Measurements from ENCODE around the gene SHANK1.

The SHANK1 gene

DNA sequence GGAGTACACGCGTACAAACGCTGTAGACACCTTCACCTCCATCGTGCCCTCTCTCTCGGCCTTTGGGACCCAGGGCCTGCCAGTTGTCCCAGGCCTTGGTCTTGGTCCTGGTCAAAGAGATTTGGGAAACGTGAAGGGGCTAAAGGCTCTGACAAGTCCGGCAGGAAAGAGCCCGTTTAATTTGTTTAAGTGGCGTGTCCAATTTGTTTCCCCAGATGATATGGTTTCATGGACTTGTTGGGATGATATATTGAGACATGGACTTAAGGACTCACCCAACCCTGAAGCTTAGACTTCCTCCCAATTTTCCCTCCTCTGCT, 6.3 kb upstream of the SHANK1 start:
- DNase-seq: no peak

DNA sequence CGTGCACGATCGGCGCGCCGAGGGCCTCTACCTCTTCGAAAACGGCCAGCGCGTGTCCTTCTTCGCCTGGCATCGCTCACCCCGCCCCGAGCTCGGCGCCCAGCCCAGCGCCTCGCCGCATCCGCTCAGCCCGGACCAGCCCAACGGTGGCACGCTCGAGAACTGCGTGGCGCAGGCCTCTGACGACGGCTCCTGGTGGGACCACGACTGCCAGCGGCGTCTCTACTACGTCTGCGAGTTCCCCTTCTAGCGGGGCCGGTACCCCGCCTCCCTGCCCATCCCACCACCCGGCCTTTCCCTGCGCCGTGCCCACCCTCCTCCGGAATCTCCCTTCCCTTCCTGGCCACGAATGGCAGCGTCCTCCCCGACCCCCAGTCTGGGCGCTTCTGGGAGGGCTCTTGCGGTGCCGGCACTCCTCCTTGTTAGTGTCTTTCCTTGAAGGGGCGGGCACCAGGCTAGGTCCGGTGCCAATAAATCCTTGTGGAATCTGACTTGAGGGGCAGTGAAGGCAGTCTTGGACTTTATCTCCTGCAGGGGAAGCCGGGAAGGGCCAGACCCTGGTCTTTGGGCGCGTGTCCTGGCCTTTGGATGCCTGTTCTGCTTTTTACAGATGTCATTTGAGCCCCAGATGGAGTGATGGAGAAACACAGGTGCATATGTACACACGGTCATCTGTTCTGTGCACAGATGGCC, 5.8 kb upstream of the SHANK1 start:
- no peak for DNase-seq

DNA sequence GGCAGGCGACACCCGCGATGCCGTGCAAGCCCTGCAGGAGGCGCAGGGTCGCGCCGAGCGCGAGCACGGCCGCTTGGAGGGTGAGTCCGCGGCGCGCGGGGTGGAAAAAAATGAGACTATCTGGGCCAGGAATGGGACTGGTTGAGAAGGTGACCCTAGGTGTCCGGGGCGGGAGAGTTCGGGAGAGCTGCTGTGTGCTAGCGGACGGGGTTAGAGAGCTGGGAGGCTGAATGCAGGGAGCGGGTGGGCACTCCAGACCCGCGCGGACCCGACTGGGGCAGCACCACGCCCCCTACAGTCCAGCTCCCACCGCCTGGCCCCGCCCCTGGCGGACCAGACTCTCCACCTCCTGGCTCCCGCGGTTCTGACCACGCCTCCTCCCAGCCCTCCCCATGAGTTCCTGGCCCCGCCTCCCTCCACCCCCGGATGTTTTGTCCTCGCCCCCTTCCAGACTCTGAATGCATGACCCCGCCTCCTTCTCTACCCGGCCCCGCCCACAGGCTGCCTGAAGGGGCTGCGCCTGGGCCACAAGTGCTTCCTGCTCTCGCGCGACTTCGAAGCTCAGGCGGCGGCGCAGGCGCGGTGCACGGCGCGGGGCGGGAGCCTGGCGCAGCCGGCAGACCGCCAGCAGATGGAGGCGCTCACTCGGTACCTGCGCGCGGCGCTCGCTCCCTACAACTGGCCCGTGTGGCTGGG, 5.1 kb upstream of the SHANK1 start:
- peak; percentile 97 to 98 for DNase-seq

DNA sequence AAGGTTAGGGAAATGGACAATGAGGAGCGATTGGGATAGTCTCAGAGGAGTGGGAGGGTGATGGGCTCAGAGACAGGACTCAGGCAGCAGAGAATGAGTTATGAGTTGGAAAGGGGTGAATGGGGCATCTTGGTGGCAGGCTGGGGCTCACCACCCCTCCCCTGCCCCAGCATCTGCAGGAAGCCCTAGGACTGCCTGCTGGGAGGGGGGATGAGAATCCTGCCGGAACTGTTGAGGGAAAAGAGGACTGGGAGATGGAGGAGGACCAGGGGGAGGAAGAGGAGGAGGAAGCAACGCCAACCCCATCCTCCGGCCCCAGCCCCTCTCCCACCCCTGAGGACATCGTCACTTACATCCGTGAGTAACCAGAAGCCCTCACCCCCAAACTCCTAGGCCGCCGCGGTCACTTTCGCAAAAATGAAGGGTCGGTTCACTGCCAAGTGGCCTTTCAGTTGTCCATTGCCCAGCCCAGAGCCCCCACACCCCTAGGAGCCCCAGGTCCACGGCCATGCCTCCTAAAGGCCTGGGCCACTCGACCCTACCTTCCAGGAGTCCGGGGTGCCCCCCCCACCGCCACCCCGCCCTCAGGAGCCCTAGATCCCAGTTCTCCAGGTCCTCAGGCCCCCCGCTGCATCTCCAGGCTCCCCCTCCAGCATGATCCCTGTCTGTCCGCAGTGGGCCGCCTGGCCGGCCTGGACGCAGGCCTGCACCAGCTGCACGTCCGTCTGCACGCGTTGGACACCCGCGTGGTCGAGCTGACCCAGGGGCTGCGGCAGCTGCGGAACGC, 4.3 kb upstream of the SHANK1 start:
- DNase-seq: no peak

DNA sequence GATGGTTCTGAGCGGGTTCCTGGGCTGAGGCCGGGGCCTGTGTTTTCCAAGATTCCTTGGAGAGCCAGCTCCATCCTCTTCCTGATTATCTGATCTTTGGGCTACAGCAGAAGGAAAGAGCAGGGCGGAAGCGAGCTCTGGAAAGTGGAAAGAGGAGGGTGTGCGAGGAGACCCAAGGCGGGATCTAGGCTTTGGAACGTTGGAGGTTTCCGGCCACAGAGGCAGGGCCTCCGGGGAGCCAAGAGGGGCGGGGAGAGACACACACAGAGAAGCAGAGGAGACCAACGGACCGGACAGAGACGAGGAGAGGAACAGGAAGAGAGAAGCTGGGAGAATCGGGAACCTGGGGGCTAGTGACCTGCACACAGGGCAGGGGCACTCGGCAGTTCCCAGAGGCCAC, 3.5 kb upstream of the SHANK1 start, which contains the start of gene CLEC11A:
TSS of gene CLEC11A (plus strand) at position 296 of the 400 bp plus-strand sequence. CDS start 162 bp downstream, outside the sequence.
- DNase-seq: peak; percentile 13 to 21

DNA sequence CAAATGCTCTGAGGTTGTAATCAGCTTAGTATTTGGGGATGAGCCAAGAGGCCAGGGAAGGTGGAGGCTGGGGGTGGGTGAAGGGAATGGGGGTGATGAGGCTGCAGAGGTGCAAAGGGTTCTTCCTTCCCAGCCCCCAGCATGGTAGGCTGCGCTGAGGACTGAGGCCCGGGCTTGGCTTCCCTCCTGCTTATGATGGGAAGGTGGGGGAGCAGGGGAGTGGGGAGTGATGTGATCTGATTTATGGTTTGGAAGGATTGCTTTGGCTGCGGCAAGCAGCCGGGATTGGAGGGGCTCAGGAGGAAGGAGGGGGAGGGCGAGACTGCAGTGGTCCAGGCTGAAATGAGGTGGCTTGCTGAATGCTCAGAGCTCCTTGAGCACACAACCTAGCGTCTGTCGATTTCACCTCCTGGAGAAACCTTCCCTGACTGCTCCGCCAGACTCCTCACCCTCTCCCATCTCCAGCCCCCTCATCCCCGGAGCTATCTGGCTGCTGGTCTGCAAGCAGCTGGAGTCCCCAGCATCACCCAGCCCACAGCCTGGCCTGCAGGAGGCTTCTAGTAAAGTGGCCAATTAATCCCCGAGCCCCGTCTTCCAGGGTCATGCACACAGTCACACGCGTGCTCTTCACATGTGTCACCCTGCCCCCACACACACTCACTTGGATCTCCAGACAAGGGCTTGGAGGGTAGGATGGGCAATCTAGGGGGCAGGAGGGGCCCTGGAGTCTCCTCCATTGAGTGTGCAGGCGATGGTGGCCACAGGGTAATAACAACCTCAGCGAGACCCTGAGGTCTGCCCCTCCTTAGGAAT, 2.8 kb upstream of the SHANK1 start:
- DNase-seq: no peak

DNA sequence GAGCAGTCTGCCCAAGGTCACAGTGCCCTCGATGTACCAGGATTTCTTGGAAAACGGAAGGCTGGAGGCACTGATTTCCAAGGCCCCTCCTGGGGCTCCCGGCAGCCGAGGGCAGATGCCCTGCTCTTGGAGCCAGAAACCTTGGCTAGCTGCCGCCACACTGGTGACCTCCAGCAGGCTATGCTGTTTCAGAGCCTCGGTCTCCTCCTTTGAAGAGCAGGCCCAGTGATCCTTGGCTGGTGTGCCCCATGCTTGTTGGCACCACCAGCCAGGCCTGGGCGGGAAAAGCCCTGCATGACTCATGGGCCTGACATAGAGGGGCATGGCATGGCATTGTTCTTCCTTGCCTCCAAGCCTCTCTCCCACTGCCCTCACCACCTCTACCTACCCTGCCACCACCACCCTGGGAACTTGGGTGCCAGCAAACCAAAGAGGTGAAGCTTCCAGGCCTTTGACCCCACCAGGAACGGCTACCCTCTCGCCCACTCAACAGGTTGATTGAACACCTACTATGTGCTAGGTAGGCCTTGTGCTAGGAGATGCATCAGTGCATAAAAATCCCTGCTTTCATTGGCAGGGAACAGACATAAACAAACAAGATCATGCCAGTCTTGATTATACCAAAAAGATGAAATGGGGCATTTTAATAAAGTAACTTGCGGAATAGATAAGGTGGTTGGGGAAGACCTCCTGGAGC, 2.0 kb upstream of the SHANK1 start:
- DNase-seq: no peak

DNA sequence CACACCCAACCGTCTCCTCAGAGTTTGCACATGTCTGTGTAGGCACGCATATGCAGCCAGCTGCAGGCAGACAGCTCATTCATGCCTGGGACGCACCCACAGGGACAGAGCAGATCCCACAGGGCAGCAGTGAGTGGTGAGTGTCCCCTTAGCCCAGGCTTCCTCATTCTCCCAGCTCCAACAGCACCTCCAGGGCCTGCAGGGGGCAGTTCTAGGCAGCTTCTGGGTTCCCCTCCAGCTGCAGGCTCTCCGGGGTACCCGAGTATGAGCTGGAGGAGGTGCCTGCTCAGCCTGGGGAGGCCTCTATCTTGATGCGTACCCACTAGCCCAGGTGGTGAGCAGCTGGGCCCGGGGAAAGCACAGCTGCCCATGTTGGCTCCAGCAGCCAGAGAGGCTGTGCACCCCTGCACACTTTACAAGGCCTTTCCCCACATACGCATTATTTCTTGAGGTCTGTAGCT, 1.3 kb upstream of the SHANK1 start:
- DNase-seq: peak; percentile 8 to 26

DNA sequence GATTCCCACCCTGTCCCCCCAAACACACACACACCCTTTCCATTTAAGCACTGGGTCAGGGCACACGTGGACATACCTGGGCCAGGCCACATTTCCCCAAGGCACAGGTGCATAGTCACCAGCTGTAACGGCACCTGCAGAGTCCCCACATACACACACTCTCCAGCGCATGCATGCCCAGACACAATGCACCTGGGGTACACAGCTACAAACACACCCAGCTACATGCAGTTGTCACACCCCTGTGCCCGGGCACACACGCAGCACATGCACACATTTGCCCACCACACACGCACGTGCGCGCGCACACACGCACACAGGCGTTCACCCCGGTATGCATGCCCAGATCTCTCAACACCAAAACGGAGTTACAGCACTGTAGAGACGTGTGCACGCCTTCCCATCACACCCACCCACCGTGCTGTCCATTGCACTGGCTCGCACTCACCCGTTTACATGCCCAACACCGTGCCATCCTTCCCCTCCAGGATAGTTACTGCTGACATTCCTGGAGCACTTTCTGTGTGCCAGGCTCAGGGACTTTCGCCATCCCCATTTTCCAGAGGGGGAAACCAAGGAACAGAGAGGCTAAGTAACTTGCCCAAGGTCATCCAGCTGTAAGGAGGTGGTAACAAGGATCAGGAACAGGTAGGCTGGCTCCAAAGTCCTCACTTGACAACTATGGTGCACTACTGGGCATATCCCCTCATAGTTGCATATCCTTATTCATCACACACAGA, 749 bp upstream of the SHANK1 start:
- no peak for DNase-seq

DNA sequence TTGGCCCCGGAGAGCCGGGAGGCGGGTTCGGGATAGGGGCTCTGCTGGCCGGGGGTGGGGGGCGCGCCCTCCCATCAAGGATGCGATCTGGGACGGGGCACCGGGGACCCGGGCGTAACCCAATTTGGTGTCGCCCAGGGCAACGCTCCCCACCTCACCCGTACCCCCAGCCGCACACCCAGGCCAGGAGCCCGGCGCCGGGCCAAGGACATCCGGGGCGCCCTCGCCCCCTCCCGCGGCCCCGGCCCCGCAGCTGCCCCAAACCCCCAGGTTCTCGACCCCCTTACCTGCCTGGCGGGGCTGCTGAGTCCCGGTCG, 525 bp downstream of the SHANK1 start:
- DNase-seq: no peak

DNA sequence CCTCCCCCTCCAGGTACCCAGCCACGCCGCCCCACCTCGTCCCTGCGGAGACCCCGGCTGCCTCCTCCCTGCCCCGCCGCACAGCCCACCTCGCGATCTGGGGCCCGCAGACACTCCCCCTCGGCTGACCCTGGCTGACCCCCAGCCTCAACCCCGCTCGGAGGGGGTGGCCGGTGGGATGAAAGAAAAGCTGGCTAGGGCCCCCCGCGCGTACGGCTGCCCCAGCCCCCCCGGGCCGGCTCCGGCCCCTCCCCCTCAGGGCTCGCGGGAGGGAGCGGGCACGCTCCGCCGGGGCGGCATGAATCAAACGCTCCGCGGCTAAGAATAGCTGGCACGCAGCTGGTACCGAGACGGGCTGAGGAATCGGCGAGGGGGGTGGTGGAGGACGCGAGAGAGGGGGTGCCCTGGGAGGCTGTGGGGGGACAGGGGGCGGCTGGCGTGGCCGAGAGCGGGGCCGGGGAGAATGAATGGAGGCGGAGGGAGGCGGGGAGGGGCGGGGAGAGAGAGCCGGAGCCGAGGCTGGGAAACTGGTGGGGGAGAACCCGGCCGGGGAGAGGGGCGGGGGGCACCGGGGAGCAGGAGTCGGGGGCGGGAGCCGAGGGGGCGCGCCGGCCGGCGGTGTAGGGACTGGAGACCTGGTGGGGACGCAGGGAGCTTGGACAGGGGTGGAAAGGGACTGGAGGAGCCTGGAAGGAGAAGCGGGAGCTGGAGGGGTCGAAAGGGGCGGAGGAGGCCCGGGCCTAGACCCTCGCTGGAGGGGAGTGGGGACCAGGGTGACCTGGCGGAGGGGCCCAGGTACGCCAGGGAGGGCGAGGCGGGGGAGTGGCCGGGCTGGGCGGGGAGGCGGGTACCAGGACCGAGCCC, 1.1 kb downstream of the SHANK1 start:
- DNase-seq: no peak

DNA sequence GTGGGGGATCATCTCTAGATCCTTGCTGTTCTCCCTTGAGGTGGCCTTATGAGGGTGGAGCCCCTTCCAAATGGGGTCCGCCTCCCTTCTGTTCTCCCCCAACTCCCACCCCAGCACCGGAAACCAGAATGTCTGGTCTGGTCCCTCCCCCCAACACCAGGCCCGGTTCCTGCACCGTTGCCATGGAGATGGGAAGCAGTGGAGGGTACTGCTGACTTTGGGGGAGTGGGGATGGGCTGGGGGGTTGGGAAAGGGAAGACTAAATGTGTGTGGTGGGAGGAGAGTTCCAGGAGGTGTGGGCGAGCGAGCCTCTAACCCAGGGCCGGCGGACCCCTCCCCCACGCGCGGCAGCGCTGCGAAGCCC, 1.7 kb downstream of the SHANK1 start:
- no peak for DNase-seq

DNA sequence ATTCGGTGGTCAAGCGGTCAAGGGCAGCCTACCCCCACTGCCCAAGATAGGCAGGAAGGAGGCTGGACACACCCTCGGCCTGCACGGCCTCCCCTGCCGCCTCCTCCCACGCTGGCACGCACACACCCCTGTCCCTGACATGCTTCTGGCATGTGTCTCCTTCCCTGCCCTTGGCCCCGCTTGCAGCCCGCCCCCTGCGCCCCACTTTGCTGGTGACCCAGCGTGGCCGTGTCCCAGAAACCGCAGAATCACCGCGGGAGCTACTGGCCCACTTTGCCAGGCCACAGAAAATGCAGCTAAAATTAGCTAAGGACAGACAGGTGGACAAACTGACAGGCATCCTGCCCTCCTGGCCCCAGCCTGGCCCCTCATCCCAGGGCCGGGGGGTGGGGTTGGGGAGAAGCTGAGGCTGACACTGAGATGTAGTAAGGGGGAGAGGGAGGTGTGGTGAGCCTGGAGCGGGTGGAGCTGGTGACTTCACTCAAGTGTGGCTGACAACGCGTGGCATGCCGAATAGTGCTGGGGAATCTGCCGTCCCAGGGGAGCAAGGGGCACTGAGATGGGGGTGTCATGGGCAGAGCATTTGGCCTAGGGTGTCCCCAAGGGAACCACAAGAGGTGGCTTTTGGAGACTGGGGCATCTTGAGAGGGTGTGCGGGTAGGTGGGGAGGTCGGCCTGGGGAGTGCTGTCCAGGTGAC, 2.4 kb downstream of the SHANK1 start:
- no peak for DNase-seq

DNA sequence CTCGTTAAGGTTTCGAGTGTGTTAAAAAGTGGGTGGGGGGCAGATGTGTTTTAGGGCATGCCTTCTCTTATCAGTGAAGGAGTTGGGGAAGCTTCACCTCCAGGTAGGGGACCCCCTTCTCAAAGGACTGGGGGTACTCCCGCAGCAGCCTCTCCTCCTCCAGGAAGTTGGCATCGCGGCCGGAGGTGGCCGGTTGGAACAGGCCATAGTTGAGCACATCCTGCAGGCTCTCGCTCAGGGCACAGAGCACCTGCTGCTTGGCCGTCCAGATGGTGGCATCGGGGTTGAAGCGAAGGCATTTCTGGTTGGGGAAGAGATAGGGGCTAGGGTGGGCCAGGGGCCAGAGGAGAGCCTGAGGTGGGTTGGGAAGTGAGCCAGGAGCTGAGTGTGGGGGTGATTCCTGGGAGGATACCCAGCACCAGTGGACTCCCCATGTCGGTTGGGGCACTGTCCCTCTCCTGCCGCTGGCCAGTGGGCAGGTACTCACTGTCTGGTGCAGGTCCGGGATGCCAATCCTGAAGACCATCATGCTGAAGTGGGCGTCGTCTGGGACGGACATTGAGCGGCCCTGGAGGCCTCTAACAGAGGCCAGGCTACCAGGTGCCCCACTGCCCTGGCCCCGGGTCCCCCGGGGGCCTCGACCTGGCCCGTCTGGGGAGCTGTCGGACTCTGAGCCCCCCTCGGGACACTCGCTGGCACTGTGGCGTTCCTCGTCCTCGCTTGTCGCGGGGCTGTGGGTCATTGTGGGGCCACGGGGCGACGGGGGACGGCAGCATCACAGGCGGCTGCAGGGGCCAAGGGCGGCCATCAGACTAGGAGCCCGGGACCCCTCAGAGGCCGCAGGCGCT, 3.2 kb downstream of the SHANK1 start:
- DNase-seq: no peak

DNA sequence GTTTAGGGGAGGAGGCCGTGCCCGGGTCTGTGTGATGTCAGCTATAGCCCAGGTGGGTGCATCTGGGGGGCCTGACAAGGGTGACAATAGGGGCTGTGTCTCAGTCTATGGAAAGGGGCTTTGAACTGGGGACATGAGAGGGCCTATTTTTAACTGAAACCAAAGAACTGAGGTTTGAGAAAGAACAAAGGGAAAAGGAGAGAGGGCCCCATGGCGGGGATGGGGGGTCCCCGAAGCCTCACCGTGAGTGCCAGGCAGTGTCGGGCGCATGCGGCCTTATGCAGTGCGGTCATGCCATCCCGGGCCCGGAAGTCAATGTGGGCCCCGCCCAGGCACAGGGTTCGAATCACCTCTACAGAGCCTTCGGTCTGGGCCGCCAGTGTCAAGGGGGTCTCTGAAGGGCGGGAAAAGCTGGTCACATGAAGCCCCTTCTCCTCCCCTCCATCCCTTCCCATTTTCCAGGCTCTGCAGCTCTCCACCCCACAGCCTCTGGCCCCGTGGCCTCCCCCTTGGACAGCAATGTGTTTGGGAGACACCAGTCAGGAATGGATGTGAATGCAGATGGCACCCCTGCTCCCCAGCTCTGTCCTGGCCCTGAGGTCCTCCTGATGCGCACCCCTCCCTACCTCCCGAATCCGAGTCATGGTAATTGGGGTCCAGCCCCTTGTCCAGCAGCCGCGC, 5.9 kb downstream of the SHANK1 start:
- no peak for DNase-seq

DNA sequence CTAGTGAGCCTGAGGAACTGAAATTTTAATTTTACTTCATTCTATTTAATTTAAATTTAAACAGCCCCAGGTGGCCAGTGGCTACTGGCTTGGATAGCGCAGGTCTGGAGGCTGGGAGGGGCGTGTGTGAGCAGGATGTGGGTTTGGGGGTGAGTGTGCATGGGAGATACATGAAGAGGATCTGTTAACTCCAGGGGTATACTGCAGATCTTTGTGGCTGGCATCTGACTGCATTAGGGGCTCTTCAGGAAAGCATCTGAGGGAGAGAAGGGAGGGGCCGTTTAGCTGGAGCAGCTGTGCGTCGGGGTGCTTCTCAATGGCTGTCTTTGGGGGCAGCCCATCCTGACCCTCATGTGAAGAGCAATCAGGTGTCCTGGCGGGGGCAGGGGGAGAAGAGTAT, 6.8 kb downstream of the SHANK1 start:
- no peak for DNase-seq

DNA sequence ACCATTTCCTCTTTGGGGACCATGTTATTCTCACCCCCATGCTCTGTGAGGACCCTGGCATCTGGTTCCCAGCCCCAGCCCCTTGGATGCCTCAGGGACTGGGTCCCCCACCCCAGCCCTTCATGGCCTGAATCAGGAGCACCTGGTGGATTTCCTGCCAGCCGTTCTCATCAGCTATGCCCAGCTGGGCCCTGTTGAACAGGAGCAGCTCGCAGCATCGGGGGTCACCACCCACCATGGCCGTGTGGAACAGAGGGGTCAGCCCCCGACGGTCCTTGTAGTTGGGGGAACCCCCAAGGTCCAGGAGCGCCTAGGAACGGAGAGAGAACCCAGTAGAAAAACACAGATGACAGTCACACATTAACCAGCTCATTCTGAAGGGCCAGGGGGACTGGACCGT, 7.8 kb downstream of the SHANK1 start:
- no peak for DNase-seq

DNA sequence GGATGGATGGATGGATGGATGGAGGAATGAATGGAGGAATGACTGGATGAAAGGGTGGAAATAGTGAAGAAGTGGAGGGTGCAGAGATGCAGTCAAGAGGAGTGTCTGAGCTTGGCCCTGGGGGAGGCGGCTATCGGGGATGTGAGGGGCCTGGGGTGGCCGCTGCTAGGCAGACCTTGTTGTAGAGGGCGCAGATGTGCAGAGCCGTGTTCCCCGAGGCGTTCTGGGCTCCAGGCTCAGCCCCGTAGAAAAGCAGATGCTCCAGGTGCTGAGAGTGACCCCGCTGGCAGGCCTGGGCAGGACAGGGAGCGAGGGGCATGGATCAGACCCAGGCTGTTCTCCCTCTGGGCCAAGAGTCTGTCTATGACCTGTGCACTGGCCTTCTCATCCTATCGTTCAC, 8.4 kb downstream of the SHANK1 start:
- no peak for DNase-seq

DNA sequence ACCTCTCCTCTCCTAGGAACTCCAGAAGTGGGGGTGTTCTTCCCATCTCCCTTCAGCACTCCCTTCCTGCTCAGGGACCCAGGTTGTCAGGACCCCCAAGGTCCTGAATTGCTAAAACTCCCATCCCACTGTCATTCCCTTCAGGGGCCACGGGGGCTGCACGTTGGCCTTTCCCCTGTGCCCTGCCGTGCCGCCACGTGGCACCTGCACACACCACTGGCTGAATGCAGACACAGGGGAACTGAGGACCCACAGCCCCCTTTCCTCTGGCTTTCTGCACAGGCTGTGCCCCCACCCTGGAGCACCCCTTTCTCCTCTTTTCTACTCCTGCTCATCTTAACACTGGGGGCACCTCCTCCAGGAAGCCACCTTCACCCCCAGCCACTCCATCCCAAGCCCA, 9.0 kb downstream of the SHANK1 start:
- no peak for DNase-seq

All from inflammatory macrophage treated with lipopolysaccharide for 1 hour (primary cell).